Measurements from ENCODE around the gene FILIP1L.

- TF ChIP-seq POLR2A (IDR thresholded peaks at IDR 0.05) (no peak), CTCF (IDR thresholded peaks at IDR 0.05 in 4 of 5, conservative IDR thresholded peaks at IDR 0.05 in 1 of 5) (no peak)
Measured at GRCh38 chr3:100127792-100128191, 13.5 kb upstream of the FILIP1L start.
